ENCODE data around the gene KRTAP2-4. TPM values are rescaled to one million over a fixed set of nuclear protein-coding genes. Genes with fewer than 3 reads are reported as not detected.
"Not testable (repeated sequence)": the region's sequence is repeated elsewhere in the genome, so short reads cannot be mapped to it uniquely, and the experiment has no call there.

Gene KRTAP2-4
- total RNA-seq, 4 donors from 2014 or later = not detected

GRCh38 chr17:41103896-41104295 is 38.2 kb upstream of the KRTAP2-4 start:
- TF ChIP-seq EP300 (IDR thresholded peaks at IDR 0.05) (no peak), CTCF (IDR thresholded peaks at IDR 0.05) (no peak), POLR2AphosphoS5 (IDR thresholded peaks at IDR 0.05) (no peak), POLR2A (IDR thresholded peaks at IDR 0.05) (no peak)
- Histone ChIP-seq H3K36me3 (no peaks in the 10 kb centered on the region), H3K27me3 (peaks cover 38% of the 10 kb centered on the region), H3K27ac (no peak overlapping the region), H3K9me3 (no peaks in the 10 kb centered on the region), H3K4me3 (no peak overlapping the region), H3K4me1 (no peaks in the 10 kb centered on the region)
- whole genome bisulfite sequencing, 2 donors (ENCODE audit: low coverage in 1 of 2) = 80 to 81% methylated on average over 1 of the region's 1 CpG
- no peak for ATAC-seq

DNA sequence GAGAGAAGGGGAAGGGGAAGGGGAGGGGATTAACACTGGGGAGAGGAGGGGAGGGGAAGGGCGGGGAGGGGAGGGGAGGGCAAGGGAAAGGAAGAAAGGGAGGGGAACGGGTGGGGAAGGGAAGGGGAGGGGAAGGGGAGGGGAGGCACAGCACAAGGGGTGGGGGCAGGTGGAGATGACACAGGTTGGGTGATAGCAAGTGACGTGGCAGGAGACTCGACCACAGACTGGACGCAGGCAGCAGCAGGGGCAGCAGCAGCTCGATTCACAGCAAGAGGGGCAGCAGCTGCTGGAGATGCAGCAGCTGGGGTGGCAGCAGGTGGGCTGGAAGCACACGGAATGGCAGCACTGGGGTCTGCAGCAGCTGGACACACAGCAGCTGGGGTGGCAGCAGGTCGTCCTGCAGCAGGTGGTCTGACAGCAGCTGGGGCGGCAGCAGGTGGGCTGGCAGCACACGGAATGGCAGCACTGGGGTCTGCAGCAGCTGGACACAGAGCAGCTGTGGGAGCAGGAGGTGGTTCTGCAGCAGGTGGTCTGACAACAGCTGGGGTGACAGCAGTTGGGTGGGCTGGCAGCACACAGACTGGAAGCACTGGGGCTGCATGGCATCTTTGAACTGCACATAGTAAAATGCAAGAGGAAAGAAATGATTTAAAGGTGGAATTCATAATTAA is 36.0 kb upstream of the KRTAP2-4 start, which contains the start of gene KRTAP4-16:
Gene KRTAP4-16, minus strand, starts transcription at position 624 of the 674 bp plus-strand sequence. Its CDS starts 0 bp downstream, at position 624.
- Histone ChIP-seq H3K4me1 (no peaks in the 10 kb centered on the region), H3K4me3 (no peak within 1 kb of the TSS), H3K36me3 (no peaks in the 10 kb centered on the region), H3K27me3 (peaks cover 32% of the 10 kb centered on the region), H3K9me3 (no peaks in the 10 kb centered on the region), H3K27ac (no peak within 1 kb of the TSS)
- TF ChIP-seq EP300 (IDR thresholded peaks at IDR 0.05) = no peak
- no peak for TF ChIP-seq CTCF (IDR thresholded peaks at IDR 0.05)
- TF ChIP-seq POLR2A (IDR thresholded peaks at IDR 0.05) = no peak
- no peak for TF ChIP-seq POLR2AphosphoS5 (IDR thresholded peaks at IDR 0.05)
- no peak for ATAC-seq
- 18 to 47% methylated on average over 5 of the region's 10 CpGs for WGBS, 2 donors (ENCODE audit: low coverage in 1 of 2)

DNA sequence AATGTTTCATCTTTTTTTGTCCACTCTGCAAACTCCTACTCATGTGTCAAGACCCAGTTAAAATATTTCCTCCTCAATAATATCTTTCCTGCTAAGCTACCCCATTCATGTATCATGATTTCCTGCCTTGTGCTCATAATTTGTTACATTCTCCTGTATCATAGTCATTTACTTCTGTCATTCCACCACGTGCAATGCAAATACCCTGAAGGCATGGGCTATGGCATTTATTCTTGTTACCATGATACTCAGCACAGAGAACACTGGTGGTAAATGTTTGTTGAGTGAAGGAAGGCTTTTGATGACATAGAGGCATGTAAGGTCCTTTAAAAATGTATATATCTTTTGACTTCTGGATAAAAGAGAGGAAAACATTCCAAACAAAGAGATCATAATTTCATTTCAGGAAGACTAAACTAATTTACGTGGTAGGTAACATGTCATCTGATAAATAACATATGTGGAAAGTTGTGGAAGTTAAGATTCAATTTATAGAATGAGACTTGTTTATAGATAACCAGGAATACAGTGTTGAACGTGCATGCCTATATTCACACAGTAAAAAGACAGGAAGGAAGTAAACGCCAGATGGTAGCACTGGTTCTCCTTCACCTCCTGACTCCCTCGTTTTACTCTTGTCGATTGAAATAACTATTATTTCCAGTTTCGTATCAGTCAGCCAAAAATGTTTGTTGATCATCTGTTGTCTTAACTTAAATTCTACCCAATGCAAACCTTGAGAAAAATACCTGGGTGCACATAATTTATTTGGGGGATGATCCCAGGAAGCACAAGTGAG is 34.2 kb upstream of the KRTAP2-4 start:
- 47 to 48% methylated on average over 6 to 7 of the region's 7 CpGs for WGBS, 2 donors (ENCODE audit: low coverage in 1 of 2)
- ATAC-seq = not testable (repeated sequence)

DNA sequence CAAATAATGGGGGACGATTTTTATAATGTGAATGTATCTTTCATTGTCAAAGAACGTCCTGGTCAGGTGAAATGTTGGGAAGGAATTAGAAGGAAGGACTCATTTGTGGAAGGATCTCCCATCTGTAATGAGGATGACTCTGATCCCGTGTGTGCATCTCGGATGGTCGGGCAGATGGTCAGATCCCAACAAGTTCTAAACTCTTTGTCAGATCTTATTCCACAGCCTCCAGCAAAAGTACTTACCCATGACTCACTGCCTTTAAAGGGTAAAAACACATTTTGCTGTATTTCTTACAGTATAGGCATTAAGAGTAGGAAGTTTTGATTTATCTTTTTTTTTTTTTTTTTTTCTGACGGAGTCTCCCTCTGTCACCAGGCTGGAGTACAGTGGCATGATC is 32.8 kb upstream of the KRTAP2-4 start:
- no peak overlapping the region for H3K27ac ChIP-seq
- TF ChIP-seq POLR2A (IDR thresholded peaks at IDR 0.05) (no peak), CTCF (IDR thresholded peaks at IDR 0.05) (no peak), POLR2AphosphoS5 (IDR thresholded peaks at IDR 0.05) (no peak), EP300 (IDR thresholded peaks at IDR 0.05) (no peak)
- ATAC-seq = no peak
- H3K9me3 ChIP-seq = no peaks in the 10 kb centered on the region
- H3K27me3 ChIP-seq = peaks cover 26% of the 10 kb centered on the region
- no peaks in the 10 kb centered on the region for H3K4me1 ChIP-seq
- H3K36me3 ChIP-seq = no peaks in the 10 kb centered on the region
- 67 to 89% methylated on average over 3 to 6 of the region's 6 CpGs for WGBS, 2 donors (ENCODE audit: low coverage in 1 of 2)
- H3K4me3 ChIP-seq = no peak overlapping the region

More for the DNA sequence above, 34.2 kb upstream of the KRTAP2-4 start:
- H3K27me3 ChIP-seq = peaks cover 26% of the 10 kb centered on the region
- not testable (repeated sequence) for H3K9me3 ChIP-seq, H3K4me1 ChIP-seq, H3K27ac ChIP-seq, H3K4me3 ChIP-seq, H3K36me3 ChIP-seq

DNA sequence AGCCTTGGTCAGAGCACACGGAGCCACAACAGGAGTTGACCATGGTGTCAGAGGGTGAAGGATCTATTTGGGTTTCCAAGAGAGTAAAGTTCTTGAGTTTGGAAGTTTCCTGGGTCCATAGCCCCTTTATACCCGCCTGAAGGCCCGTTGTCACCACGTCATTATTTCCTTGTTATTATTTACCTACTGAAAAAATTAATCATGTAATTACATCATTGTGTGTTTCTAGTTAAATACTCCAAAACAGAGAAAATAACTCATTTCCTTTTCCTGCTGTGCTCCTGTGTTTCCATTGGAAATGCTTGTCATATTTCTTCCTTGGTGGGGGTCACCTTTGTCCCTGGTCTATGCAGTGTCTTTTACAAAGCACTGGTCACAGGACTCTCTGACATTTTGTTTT is 32.4 kb upstream of the KRTAP2-4 start, which contains the start of gene KRTAP4-8:
Gene KRTAP4-8, minus strand, starts transcription at position 101 of the 400 bp plus-strand sequence. Its CDS starts 58 bp downstream, at position 43.
- Histone ChIP-seq H3K9me3 (no peaks in the 10 kb centered on the region), H3K4me3 (no peak within 1 kb of the TSS), H3K27me3 (peaks cover 26% of the 10 kb centered on the region), H3K27ac (no peak within 1 kb of the TSS), H3K4me1 (no peaks in the 10 kb centered on the region), H3K36me3 (no peaks in the 10 kb centered on the region)
- no peak for ATAC-seq
- TF ChIP-seq POLR2AphosphoS5 (IDR thresholded peaks at IDR 0.05) (no peak), EP300 (IDR thresholded peaks at IDR 0.05) (no peak), POLR2A (IDR thresholded peaks at IDR 0.05) (no peak), CTCF (IDR thresholded peaks at IDR 0.05) (no peak)
- WGBS, 2 donors (ENCODE audit: low coverage in 1 of 2) = 49 to 93% methylated on average over 2 to 4 of the region's 4 CpGs

Measured in gastroesophageal sphincter (tissue), 4 donors.